Neural cell (in vitro differentiated cells): ENCODE data around the gene JPH4.
"Not testable (repeated sequence)": the region's sequence is repeated elsewhere in the genome, so short reads cannot be mapped to it uniquely, and the experiment has no call there.

ENCODE experiments used
- EP300 ChIP-seq: fragments of 450-650 bp; conservative IDR thresholded peaks from 2 replicates; pipeline ENCODE4 v1.6.1; 2014; ENCODE audit warnings: antibody characterized with exemption, mild to moderate bottlenecking, moderate library complexity; ENCODE audit not compliant: poor library complexity, severe bottlenecking
- EZH2 ChIP-seq: fragments of 200-600, 300-800 bp; shearing (Covaris generic), sonication (generic); IDR thresholded peaks from 2 replicates; pipeline ENCODE4 v1.6.1; 2014; ENCODE audit warnings: antibody characterized with exemption, low read length, borderline replicate concordance, mild to moderate bottlenecking; ENCODE audit not compliant: insufficient read depth, poor library complexity, severe bottlenecking
- POLR2AphosphoS5 ChIP-seq: IDR thresholded peaks from 2 replicates; pipeline ENCODE4 v1.6.1; 2012
- SMC3 ChIP-seq: fragments of 450-650 bp; conservative IDR thresholded peaks from 2 replicates; pipeline ENCODE4 v1.6.1; 2014; ENCODE audit warnings: antibody characterized with exemption, mild to moderate bottlenecking, moderate library complexity; ENCODE audit not compliant: poor library complexity
- TF ChIP-seq, protein P1 (sequence below): fragments of 450-650 bp; IDR thresholded peaks from 2 replicates; pipeline ENCODE4 v1.5.1; 2014; ENCODE audit warnings: antibody characterized with exemption, mild to moderate bottlenecking, moderate library complexity; ENCODE audit not compliant: poor library complexity, severe bottlenecking

DNA sequence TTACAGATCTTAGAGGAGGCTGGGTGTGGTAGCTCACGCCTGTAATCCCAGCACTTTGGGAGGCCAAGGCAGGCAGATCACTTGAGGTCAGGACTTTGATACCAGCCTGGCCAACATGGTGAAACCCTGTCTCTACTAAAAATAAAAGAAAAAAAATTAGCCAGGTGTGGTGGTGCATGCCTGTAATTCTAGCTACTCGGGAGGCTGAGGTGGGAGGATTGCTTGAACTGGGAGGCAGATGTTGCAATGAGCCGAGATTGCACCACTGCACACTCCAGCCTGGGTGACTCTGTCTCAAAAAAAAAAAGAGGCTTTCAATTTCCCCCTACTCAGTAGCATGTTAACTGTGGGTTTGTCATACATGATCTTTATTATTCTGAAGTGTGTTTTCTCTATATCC lies 15.6 kb upstream of the JPH4 start:
- TF ChIP-seq, protein P1, sequence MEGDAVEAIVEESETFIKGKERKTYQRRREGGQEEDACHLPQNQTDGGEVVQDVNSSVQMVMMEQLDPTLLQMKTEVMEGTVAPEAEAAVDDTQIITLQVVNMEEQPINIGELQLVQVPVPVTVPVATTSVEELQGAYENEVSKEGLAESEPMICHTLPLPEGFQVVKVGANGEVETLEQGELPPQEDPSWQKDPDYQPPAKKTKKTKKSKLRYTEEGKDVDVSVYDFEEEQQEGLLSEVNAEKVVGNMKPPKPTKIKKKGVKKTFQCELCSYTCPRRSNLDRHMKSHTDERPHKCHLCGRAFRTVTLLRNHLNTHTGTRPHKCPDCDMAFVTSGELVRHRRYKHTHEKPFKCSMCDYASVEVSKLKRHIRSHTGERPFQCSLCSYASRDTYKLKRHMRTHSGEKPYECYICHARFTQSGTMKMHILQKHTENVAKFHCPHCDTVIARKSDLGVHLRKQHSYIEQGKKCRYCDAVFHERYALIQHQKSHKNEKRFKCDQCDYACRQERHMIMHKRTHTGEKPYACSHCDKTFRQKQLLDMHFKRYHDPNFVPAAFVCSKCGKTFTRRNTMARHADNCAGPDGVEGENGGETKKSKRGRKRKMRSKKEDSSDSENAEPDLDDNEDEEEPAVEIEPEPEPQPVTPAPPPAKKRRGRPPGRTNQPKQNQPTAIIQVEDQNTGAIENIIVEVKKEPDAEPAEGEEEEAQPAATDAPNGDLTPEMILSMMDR: not testable (repeated sequence)
- TF ChIP-seq EZH2, EP300, SMC3, POLR2AphosphoS5: not testable (repeated sequence)
